ENCODE results near the gene CFAP99.

The CFAP99 gene

GRCh38 chr4:2390784-2391421 lies 27.9 kb upstream of the CFAP99 start:
- no peak for DNase-seq (ENCODE audit: low read depth in 2 of 2)

GRCh38 chr4:2393353-2394270 lies 25.1 kb upstream of the CFAP99 start:
- DNase-seq (ENCODE audit: low read depth in 2 of 2) = no peak

- DNase-seq (ENCODE audit: low read depth in 2 of 2) = no peak
Observed at GRCh38 chr4:2394528-2394927, 24.2 kb upstream of the CFAP99 start.

- no peak for DNase-seq (ENCODE audit: low read depth in 2 of 2)
Observed at GRCh38 chr4:2395038-2395437, 23.7 kb upstream of the CFAP99 start.

GRCh38 chr4:2395584-2395983 lies 23.2 kb upstream of the CFAP99 start:
- no peak for DNase-seq (ENCODE audit: low read depth in 2 of 2)

GRCh38 chr4:2396781-2397368 lies 21.9 kb upstream of the CFAP99 start:
- no peak for DNase-seq (ENCODE audit: low read depth in 2 of 2)

GRCh38 chr4:2397596-2398379 lies 21.0 kb upstream of the CFAP99 start:
- no peak for DNase-seq (ENCODE audit: low read depth in 2 of 2)

GRCh38 chr4:2399216-2399615 lies 19.5 kb upstream of the CFAP99 start:
- no peak for DNase-seq (ENCODE audit: low read depth in 2 of 2)

- DNase-seq (ENCODE audit: low read depth in 2 of 2) = no peak
Observed at GRCh38 chr4:2399631-2400190, 19.0 kb upstream of the CFAP99 start.

GRCh38 chr4:2400841-2401609 lies 17.7 kb upstream of the CFAP99 start:
- DNase-seq (ENCODE audit: low read depth in 2 of 2) = no peak

GRCh38 chr4:2401610-2401983 lies 17.2 kb upstream of the CFAP99 start:
- DNase-seq (ENCODE audit: low read depth in 2 of 2) = no peak

- DNase-seq (ENCODE audit: low read depth in 2 of 2) = no peak
Observed at GRCh38 chr4:2402048-2402842, 16.5 kb upstream of the CFAP99 start.

GRCh38 chr4:2402941-2403340 lies 15.8 kb upstream of the CFAP99 start:
- no peak for DNase-seq (ENCODE audit: low read depth in 2 of 2)

- no peak for DNase-seq (ENCODE audit: low read depth in 2 of 2)
Observed at GRCh38 chr4:2406406-2406805, 12.3 kb upstream of the CFAP99 start.

- no peak for DNase-seq (ENCODE audit: low read depth in 2 of 2)
Observed at GRCh38 chr4:2406920-2407319, 11.8 kb upstream of the CFAP99 start.

GRCh38 chr4:2407991-2408342 lies 10.8 kb upstream of the CFAP99 start:
- DNase-seq (ENCODE audit: low read depth in 2 of 2) = no peak

GRCh38 chr4:2408401-2408958 lies 10.3 kb upstream of the CFAP99 start:
- DNase-seq (ENCODE audit: low read depth in 2 of 2) = no peak

- no peak for DNase-seq (ENCODE audit: low read depth in 2 of 2)
Observed at GRCh38 chr4:2408976-2409375, 9.8 kb upstream of the CFAP99 start.

GRCh38 chr4:2409381-2409783 lies 9.4 kb upstream of the CFAP99 start:
- DNase-seq (ENCODE audit: low read depth in 2 of 2) = no peak

All from stimulated activated CD8-positive, alpha-beta memory T cell treated with anti-CD3 and anti-CD28 coated beads, Interleukin-2, amount 100 ng/mL, for 1 hour (primary cell).